GM23248 (cell line): ENCODE results near the gene CCHCR1. TPM values are rescaled to one million over a fixed set of nuclear protein-coding genes. Genes with fewer than 3 reads are reported as not detected.

Source experiments
- DNase-seq: peaks from one replicate; pipeline ENCODE4 v3.0.0-alpha.2; 2015
- H2AFZ ChIP-seq: fragments of 200-600 bp; sonication (generic); 2 replicates; pipeline ENCODE4 v1.6.1; 2016; ENCODE audit warnings: antibody characterized with exemption
- H3F3A ChIP-seq: fragments of 200-600 bp; sonication (generic); 2 replicates; pipeline ENCODE4 v1.6.1; 2016; ENCODE audit warnings: mild to moderate bottlenecking, antibody characterized with exemption, mixed run types; ENCODE audit not compliant: insufficient read depth
- H3K27ac ChIP-seq: fragments of 200-600 bp; sonication (generic); 2 replicates; pipeline ENCODE4 v1.5.1; 2016; ENCODE audit warnings: mild to moderate bottlenecking
- H3K27me3 ChIP-seq: fragments of 200-600 bp; sonication (generic); replicated peaks from 2 replicates; pipeline ENCODE4 v1.6.1; 2016; ENCODE audit warnings: mild to moderate bottlenecking; ENCODE audit not compliant: insufficient read depth
- H3K36me3 ChIP-seq: fragments of 200-600 bp; sonication (generic); 2 replicates; pipeline ENCODE4 v1.6.1; 2016; ENCODE audit warnings: low read depth, mild to moderate bottlenecking
- H3K4me1 ChIP-seq: fragments of 200-600 bp; sonication (generic); 2 replicates; pipeline ENCODE4 v1.6.1; 2016; ENCODE audit warnings: mild to moderate bottlenecking; ENCODE audit not compliant: insufficient read depth
- H3K4me2 ChIP-seq: fragments of 200-600 bp; sonication (generic); one replicate; pipeline ENCODE4 v1.6.1; 2016; ENCODE audit warnings: mild to moderate bottlenecking; ENCODE audit not compliant: unreplicated experiment
- H3K4me3 ChIP-seq: fragments of 200-600 bp; sonication (generic); 2 replicates; pipeline ENCODE4 v1.5.1; 2016; ENCODE audit warnings: mild to moderate bottlenecking
- H3K79me2 ChIP-seq: fragments of 200-600 bp; sonication (generic); 2 replicates; pipeline ENCODE4 v1.6.1; 2016; ENCODE audit warnings: mild to moderate bottlenecking; ENCODE audit not compliant: insufficient read depth
- H3K9ac ChIP-seq: fragments of 200-600 bp; sonication (generic); 2 replicates; pipeline ENCODE4 v1.6.1; 2016; ENCODE audit warnings: mild to moderate bottlenecking
- H3K9me2 ChIP-seq: fragments of 200-600 bp; sonication (generic); 2 replicates; pipeline ENCODE4 v1.6.1; 2016; ENCODE audit warnings: mixed run types, mild to moderate bottlenecking, moderate library complexity; ENCODE audit not compliant: insufficient read depth
- H3K9me3 ChIP-seq: fragments of 200-600 bp; sonication (generic); one replicate; pipeline ENCODE4 v1.6.1; 2017; ENCODE audit warnings: low read depth
- H4K20me1 ChIP-seq: fragments of 200-600 bp; sonication (generic); 2 replicates; pipeline ENCODE4 v1.6.0; 2016; ENCODE audit not compliant: insufficient read depth
- EZH2 ChIP-seq: fragments of 200-600 bp; sonication (generic); IDR thresholded peaks from 2 replicates; pipeline ENCODE4 v1.6.1; 2018; ENCODE audit warnings: antibody characterized with exemption, mild to moderate bottlenecking; ENCODE audit not compliant: insufficient read depth, poor library complexity, severe bottlenecking
- EZH2phosphoT487 ChIP-seq: fragments of 200-600 bp; sonication (generic); IDR thresholded peaks from 2 replicates; pipeline ENCODE4 v1.6.1; 2018; ENCODE audit warnings: antibody characterized with exemption, moderate library complexity, mild to moderate bottlenecking, low read depth; ENCODE audit not compliant: insufficient read depth
- WGBS, 2 experiments: methylation state at CpG; one replicate each; pipeline ENCODE4 v1.1.6; 2015 to 2017; ENCODE audit warnings: low lambda C conversion rate in 2 of 2, low coverage in 1 of 2; ENCODE audit errors: missing lambda C conversion rate in 2 of 2; 5-methylcytosine and 5-hydroxymethylcytosine counted together
- in situ Hi-C: fragments of 300-500 bp; cut with MboI; formaldehyde crosslinking; loops from 2 replicates; pipeline ENCODE4 v1.15.0; 2020
- polyA plus RNA-seq: library from polyadenylated mRNA; unstranded; fragments of >200 nt; fragmentation: Nextera tagmentation; extraction: Ambion mirVana; gene quantifications from 2 replicates; pipeline ENCODE4 v1.2.1, GENCODE V29; 2016
- total RNA-seq: library from RNA; depleted of rRNA; stranded (reverse); fragments of >200 nt; shearing (Covaris generic); gene quantifications from 2 replicates; pipeline ENCODE4 v1.2.3, GENCODE V29; 2014

Gene CCHCR1
- total and polyA plus RNA-seq, 2 experiments from 2014 or later, result 13.2 to 13.5 TPM

- Histone ChIP-seq H3K4me3 (peak overlapping the region; percentile 68), H3K9me2 (no peaks in the 10 kb centered on the region)
These were observed 42.4 kb downstream of the CCHCR1 start for GRCh38 chr6:31114970-31115849.

GRCh38 chr6:31114541-31114878, 43.1 kb downstream of the CCHCR1 start, which contains the start of gene PSORS1C1:
PSORS1C1 (plus strand) TSS chr6:31114800; CDS start chr6:31129633, 14,833 bp downstream.
- peaks cover 28% of the 10 kb centered on the region for H3K4me1 ChIP-seq
- H3K27ac ChIP-seq, result peak within 1 kb of the TSS; percentile 89
- H3K9me2 ChIP-seq, result no peaks in the 10 kb centered on the region
- peak within 1 kb of the TSS; percentile 68 for H2AFZ ChIP-seq
- no peak for TF ChIP-seq EZH2
- no peak for TF ChIP-seq EZH2phosphoT487
- WGBS, 2 experiments, result 0% methylated on average over 3 of the region's 3 CpGs
- H3K9ac ChIP-seq, result peak within 1 kb of the TSS; percentile 84
- H3K4me3 ChIP-seq, result peak within 1 kb of the TSS; percentile 68
- H4K20me1 ChIP-seq, result no peaks in the 10 kb centered on the region
- H3K36me3 ChIP-seq, result no peaks in the 10 kb centered on the region
- in situ Hi-C loops, result no loop called here
- H3K9me3 ChIP-seq, result no peaks in the 10 kb centered on the region
- peaks cover 20% of the 10 kb centered on the region for H3F3A ChIP-seq
- peak; percentile 97 for DNase-seq
- H3K27me3 ChIP-seq, result peaks cover 13% of the 10 kb centered on the region; the same call in 1 of the 2 replicates
- no peaks in the 10 kb centered on the region for H3K79me2 ChIP-seq
- peak within 1 kb of the TSS; percentile 73 for H3K4me2 ChIP-seq

More at GRCh38 chr6:31114970-31115849, 42.4 kb downstream of the CCHCR1 start:
- Histone ChIP-seq H3K27me3 (peaks cover 7% of the 10 kb centered on the region; the same call in 1 of the 2 replicates), H3K4me1 (peaks cover 28% of the 10 kb centered on the region), H3K4me2 (peak overlapping the region; percentile 73), H3K9me3 (no peaks in the 10 kb centered on the region), H4K20me1 (no peaks in the 10 kb centered on the region), H3K79me2 (no peaks in the 10 kb centered on the region), H3K27ac (peak overlapping the region; percentile 89), H3K36me3 (no peaks in the 10 kb centered on the region), H3F3A (peaks cover 20% of the 10 kb centered on the region), H2AFZ (peak overlapping the region; percentile 68), H3K9ac (peak overlapping the region; percentile 84)
- 27 to 35% methylated on average over 7 to 9 of the region's 9 CpGs for whole genome bisulfite sequencing, 2 experiments
- TF ChIP-seq EZH2 (no peak), EZH2phosphoT487 (no peak)
- peak; percentile 84 for DNase-seq
- in situ Hi-C loops, result no loop called here

- in situ Hi-C loops, result no loop called here
- peak overlapping the region; percentile 68 for H3K4me3 ChIP-seq
- peak overlapping the region; percentile 89 for H3K27ac ChIP-seq
These were observed 43.6 kb downstream of the CCHCR1 start for GRCh38 chr6:31113861-31114540.

GRCh38 chr6:31112478-31112877, 45.1 kb downstream of the CCHCR1 start, which contains the start of gene C6orf15:
C6orf15 (minus strand) TSS chr6:31112575; CDS start chr6:31112555, 20 bp downstream.
- Histone ChIP-seq H3K4me2 (peak within 1 kb of the TSS; percentile 0), H3F3A (peaks cover 20% of the 10 kb centered on the region), H3K9me3 (no peaks in the 10 kb centered on the region), H3K9me2 (no peaks in the 10 kb centered on the region), H3K4me1 (peaks cover 28% of the 10 kb centered on the region), H4K20me1 (no peaks in the 10 kb centered on the region), H3K79me2 (no peaks in the 10 kb centered on the region), H3K9ac (no peak within 1 kb of the TSS), H3K27ac (peak within 1 kb of the TSS; percentile 89), H2AFZ (no peak within 1 kb of the TSS), H3K4me3 (no peak within 1 kb of the TSS), H3K36me3 (no peaks in the 10 kb centered on the region), H3K27me3 (peaks cover 13% of the 10 kb centered on the region; the same call in 1 of the 2 replicates)
- 96% methylated on average over 5 of the region's 5 CpGs for WGBS, 2 experiments
- no peak for TF ChIP-seq EZH2phosphoT487
- no peak for TF ChIP-seq EZH2
- DNase-seq, result no peak
- in situ Hi-C loops, result no loop called here

More at GRCh38 chr6:31113861-31114540, 43.6 kb downstream of the CCHCR1 start:
- Histone ChIP-seq H4K20me1 (no peaks in the 10 kb centered on the region), H3K4me2 (peak overlapping the region; percentile 73), H3K79me2 (no peaks in the 10 kb centered on the region), H3K9me3 (no peaks in the 10 kb centered on the region), H3K4me1 (peaks cover 28% of the 10 kb centered on the region), H3F3A (peaks cover 20% of the 10 kb centered on the region), H3K27me3 (peaks cover 13% of the 10 kb centered on the region; the same call in 1 of the 2 replicates), H3K9me2 (no peaks in the 10 kb centered on the region), H3K36me3 (no peaks in the 10 kb centered on the region), H3K9ac (peak overlapping the region; percentile 84), H2AFZ (peak overlapping the region; percentile 68)
- no peak for TF ChIP-seq EZH2phosphoT487
- TF ChIP-seq EZH2, result no peak
- WGBS, 2 experiments, result 1 to 3% methylated on average over 7 of the region's 7 CpGs
- peak; percentile 91 for DNase-seq
